Stimulated activated CD4-positive, alpha-beta T cell treated with anti-CD3 and anti-CD28 coated beads, Interleukin-15, amount 100 ng/mL, for 24 hours (primary cell): ENCODE results near the gene CD177.
"Not testable (repeated sequence)": the region's sequence is repeated elsewhere in the genome, so short reads cannot be mapped to it uniquely, and the experiment has no call there.

ENCODE experiments used
- DNase-seq: peaks from one replicate; pipeline ENCODE4 v3.0.0-alpha.2; 2020

CD177 gene

DNA sequence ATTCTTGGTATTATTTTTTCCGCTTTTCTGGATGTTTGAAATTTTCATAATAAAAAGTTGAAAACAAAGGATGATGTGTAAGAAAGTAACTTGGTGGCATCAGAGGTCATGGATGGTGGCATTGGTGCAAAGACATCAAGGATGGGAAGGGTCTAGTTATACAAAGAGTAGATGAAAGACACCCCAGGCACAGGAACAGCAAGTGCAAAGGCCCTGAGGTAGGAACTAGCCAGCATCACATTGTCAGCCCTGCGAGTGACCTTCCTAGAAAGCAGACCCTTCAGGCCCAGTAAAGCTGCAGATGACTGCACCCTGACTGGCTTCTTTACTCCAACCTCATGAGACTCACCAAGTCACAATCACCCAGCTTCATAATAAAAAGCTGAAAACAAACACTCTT is 17.0 kb upstream of the CD177 start:
- DNase-seq: not testable (repeated sequence)

DNA sequence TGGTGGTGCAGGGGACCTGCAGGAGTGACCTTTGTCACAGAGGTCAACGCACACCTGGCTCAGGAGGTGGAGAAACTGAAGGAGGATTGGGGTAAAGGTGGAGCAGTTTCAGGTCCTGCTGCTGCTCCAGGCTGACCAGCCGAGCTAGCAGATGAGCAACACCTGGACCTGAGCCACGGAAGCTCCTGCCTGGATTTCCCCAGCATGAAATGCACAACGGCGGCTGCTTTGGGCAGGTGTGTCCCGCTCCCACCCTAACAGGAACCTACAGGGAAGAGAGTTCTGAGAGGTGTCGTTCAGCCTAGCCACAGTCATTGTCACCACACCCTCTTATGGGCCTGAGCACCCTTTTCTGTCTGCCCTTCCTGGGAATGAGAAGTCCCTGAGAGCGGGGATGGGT is 15.7 kb upstream of the CD177 start:
- no peak for DNase-seq

DNA sequence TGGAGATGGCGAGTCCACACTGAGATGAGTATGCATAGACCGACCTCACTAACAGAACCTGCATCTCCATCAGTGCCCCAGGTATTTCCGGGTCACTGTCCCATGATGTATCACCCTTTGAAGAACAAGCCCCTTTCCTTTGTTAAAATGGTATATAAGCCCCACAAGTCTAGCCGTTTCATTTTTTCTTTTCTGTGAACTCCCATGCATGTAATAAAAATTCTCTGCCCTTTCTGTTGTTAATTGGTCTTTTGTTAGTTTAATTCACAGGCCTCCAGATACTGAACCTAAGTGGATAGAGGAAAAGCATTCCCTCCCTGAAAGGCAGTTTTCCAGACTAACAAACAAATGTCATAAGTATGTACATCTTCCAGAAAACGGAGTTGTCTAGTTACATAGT is 15.0 kb upstream of the CD177 start:
- DNase-seq: no peak

DNA sequence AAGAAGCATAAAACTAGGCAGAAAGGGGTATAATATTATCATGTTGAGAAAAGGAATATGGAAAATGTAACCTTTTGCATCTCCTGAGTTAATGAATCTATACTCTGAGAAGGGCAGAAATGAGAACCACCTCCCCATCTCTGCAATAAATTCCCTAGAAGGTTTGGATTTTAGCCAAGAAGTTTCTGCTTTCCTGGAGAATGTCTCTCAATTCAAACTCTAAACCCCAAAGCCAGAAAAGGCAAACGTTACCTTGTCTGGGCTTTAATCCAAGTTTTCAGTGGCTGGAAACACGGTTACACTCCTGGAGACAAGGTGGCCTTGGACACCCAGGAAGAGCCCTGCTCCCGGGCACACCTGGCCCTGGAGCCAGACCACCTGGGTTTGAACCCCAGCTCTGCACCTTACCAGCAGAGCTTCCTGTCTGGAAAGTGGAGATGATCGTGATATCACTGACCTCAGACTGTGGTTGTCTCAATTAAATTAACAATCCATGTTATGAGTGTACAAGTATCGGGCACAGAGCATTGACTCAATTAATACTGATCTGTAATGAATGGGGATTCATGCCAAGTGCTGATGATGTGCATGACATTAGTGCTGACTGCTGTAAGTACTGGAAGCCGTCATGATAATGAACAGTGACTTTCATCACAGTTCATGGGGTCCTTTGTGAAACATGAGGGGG is 14.1 kb upstream of the CD177 start:
- DNase-seq: not testable (repeated sequence)

GRCh38 chr19:43340101-43340500 is 13.4 kb upstream of the CD177 start:
- not testable (repeated sequence) for DNase-seq

DNA sequence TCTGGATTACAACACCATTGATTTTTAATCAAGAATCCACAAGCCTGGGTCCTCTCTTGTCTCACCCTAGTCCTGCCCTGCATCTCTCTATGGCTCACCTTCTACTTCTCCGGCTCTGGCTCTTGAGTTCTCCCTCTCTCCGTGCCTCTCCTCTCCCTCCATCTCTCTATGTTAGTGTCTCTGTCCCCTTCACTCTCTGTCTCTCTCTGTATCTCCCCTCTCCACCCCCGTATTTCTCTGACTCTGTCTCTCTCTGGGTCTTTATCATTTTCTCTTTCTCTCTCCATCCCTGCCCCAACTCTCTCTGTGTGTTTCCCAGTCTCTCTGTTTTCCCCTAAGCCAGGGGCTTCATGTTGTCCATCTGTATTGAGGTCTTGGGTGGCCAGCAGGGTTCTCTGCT is 12.4 kb upstream of the CD177 start:
- not testable (repeated sequence) for DNase-seq

DNA sequence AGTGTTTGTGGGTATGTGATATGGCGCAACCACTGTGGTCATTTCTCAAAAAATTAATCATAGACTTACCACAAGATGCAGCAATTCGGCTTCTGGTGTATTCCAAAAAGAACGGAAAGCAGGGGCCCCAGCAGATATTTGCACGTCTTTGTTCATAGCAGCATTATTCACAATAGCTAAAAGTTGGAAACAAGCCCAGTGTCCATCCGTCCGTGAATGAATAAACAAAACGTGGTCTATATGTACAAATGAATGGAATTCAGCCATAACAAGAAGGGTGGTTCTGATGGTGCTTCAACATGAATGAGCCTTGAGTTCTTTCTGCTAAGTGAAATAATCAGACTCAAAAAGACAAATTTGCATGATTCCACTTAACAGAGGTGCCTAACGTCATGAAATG is 11.4 kb upstream of the CD177 start:
- DNase-seq: not testable (repeated sequence)

GRCh38 chr19:43344347-43344925 is 9.1 kb upstream of the CD177 start:
- not testable (repeated sequence) for DNase-seq

DNA sequence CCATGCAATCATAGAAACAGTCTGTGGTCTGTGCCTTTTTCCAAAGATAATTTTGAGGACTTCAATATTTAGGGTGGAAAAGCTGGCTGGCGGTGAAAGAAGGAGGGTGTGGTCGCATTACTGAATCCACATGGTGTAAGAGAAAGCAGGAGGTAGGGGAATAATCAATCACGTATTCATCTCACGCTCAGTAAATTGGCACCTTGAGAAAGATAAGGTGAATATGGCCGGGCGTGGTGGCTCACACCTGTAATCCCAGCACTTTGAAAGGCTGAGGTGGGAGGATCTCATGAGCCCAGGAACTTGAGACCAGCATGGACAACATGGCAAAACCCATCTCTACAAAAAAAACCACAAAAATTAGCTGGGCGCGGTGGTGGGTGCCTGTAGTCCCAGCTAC is 3.7 kb upstream of the CD177 start:
- DNase-seq: not testable (repeated sequence)

DNA sequence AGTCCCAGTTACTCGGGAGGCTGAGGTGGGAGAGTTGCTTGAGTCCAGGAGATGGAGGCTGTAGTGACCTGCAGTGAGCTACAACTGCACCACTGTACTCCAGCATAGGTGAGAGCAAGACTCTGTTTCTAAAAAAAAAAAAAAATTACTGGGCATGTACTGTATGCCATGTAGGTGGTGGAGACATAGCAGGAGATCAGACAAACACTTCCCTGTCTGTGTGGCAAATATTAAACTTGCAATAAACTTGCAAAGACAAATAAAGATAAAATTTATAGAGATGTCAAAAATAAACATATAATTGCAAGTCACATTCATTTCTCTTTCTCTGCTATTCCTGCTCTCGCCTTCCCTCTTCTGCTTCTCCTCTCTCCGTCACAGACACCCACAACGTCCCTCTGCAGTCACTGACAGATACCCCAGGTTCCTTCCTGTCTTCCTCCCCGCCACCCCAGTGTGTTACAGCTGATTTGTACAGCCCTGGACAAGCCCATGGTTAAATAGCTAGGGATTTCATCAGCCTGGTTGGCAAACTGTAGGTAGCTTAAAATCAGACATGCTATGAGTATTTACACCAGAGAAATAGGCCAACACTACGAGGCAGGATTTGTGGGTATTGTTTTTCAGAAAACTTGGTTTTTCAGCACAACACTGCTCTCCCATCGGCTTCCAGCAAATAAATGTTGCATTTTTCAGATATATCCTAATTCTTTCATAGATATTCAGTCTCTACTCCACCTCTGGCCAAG is 1.3 kb upstream of the CD177 start:
- no peak for DNase-seq

DNA sequence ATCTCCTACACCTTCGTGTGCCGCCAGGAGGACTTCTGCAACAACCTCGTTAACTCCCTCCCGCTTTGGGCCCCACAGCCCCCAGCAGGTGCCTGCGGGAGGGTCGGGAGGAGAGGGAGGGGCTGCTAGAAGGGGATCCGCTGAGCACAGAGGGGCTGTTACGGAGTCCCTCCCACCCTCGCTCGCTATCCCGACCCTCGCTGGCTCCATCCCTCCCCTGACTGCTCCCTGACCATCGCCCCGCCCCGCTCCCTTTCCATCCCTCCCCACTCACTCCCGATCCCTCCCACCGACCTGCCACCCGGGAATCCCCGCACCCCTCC is 780 bp downstream of the CD177 start:
- DNase-seq: no peak

- not testable (repeated sequence) for DNase-seq
These were observed 3.3 kb downstream of the CD177 start for GRCh38 chr19:43356749-43357148.

GRCh38 chr19:43362179-43362578 is 8.7 kb downstream of the CD177 start:
- no peak for DNase-seq

GRCh38 chr19:43362745-43363144 is 9.3 kb downstream of the CD177 start:
- DNase-seq: no peak

DNA sequence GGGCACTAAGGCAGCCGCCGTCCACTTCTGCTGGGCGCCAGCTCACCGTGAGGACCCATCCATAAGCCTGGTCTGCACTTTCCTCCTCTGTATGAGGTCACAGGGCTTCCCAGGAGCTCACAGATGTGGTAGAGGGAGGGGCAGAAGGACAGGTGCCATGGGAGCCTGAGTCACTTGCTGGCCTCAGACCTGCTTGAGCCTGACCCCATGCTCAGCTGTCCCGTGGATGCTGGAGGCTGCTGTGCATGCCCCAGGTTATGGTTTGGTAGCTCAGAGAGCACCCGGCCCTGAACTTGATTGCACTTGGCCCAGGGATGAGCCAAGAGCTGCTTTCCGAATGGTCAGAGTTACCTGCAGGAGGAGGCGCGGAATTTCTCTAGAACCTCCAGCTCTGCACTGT is 12.2 kb downstream of the CD177 start:
- DNase-seq: not testable (repeated sequence)

DNA sequence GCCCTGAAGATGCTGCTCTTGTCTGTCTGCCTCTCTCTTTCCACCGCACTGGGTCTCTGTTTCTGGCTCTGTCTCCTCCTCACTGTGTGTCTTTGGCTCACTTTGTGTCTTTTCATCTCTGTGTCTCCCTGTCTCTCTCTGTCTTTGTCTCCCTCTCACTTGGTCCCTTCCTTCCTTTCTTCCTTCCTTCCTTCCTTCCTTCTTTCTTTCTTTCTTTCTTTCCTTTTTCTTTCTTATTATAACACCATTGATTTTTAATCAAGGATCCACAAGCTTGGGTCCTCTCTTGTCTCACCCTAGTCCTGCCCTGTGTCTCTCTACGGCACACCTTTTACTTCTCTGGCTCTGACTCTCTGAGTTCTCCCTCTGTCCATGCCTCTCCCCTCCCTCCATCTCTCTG is 14.3 kb downstream of the CD177 start:
- no peak for DNase-seq

GRCh38 chr19:43368897-43369296 is 15.4 kb downstream of the CD177 start:
- DNase-seq: not testable (repeated sequence)

DNA sequence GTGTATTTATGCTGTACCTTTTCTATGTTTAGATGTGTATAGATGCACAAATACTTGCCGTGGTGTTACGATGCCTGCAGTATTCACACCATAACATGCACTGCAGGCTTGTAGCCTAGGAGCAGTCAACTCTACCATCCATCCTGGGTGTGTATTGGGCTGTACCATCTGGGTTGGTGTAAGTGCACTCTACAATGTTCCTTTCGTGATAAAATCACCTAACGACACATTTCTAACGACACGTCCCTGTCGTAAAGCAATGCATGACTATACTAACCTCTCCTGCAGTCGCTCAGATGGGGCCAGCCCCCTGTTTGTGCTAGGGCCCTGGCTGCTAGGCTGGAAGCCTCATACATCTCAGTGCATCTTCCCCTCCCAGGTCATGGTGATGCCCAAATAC is 18.4 kb downstream of the CD177 start:
- DNase-seq: no peak

GRCh38 chr19:43372462-43372861 is 19.0 kb downstream of the CD177 start:
- no peak for DNase-seq

DNA sequence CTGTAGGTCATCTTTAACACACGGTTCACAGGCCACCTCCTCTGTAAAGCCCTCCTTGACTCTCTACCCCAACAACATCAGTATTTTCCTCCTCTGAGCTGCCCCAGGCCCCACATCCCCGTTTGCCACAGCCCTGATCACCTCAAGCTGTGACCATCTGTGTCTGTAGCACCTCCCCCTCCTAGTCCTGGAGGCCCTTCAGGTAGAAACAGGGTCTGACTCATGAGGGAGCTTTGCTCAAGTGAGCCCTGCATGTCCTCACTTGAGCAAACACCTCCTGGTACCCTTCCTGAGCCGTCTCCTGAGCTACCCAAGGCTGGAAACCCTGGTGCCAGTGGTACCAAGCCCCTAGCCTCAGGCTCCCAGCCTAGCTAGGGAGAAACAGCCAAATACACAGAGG is 24.1 kb downstream of the CD177 start:
- not testable (repeated sequence) for DNase-seq

GRCh38 chr19:43380008-43380407 is 26.5 kb downstream of the CD177 start:
- no peak for DNase-seq

GRCh38 chr19:43380771-43381386 is 27.4 kb downstream of the CD177 start:
- DNase-seq: no peak

DNA sequence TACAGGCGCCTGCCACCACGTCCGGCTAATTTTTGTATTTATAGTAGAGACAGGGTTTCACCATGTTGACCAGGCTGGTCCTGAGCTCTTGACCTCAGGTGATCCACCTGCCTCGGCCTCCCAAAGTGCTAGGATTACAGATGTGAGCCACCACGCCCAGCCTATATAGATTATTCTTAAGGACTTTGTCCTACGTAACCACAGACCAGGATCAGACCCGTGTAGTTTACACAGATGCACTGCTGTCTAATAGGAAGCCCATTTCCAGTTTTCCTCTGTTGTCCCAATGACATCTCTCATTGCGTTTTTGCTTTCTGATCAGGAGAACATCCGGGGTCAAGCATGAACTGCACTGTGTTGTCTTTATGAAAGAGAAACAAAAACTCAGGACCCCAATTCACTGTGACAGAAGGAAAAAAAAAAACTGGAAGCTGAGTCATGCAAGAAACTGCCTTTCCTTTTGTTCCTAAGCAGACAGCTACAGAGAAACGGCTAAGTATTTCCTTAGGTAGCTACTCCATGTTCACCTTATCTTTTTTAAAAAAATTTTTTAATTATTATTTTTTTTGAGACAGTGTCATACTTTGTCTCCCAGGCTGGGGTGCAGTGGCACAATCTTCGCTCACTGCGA is 29.2 kb downstream of the CD177 start:
- not testable (repeated sequence) for DNase-seq
